ENCODE measurements around the gene MYEF2.

Gene MYEF2

GRCh38 chr15:48145923-48146322, 32.2 kb downstream of the MYEF2 start:
- DNase-seq (ENCODE audit: low read depth) = no peak

- DNase-seq (ENCODE audit: low read depth) = no peak
Measured at GRCh38 chr15:48144889-48145288, 33.2 kb downstream of the MYEF2 start.

- no peak for DNase-seq (ENCODE audit: low read depth)
Measured at GRCh38 chr15:48143856-48144255, 34.2 kb downstream of the MYEF2 start.

GRCh38 chr15:48132874-48133273, 45.2 kb downstream of the MYEF2 start:
- no peak for DNase-seq (ENCODE audit: low read depth)

GRCh38 chr15:48131324-48131723, 46.8 kb downstream of the MYEF2 start:
- DNase-seq (ENCODE audit: low read depth) = no peak

- DNase-seq (ENCODE audit: low read depth) = no peak
Measured at GRCh38 chr15:48126667-48127355, 51.3 kb downstream of the MYEF2 start.

- DNase-seq (ENCODE audit: low read depth) = no peak
Measured at GRCh38 chr15:48121849-48122248, 56.2 kb downstream of the MYEF2 start.

GRCh38 chr15:48120745-48121144, 57.4 kb downstream of the MYEF2 start, which contains the start of gene SLC24A5:
Gene SLC24A5 (plus strand): TSS chr15:48120990. CDS start chr15:48121045, 55 bp downstream.
- DNase-seq (ENCODE audit: low read depth) = no peak

- DNase-seq (ENCODE audit: low read depth) = no peak
Measured at GRCh38 chr15:48119277-48119676, 58.8 kb downstream of the MYEF2 start.

- DNase-seq (ENCODE audit: low read depth) = no peak
Measured at GRCh38 chr15:48112242-48112641, 65.9 kb downstream of the MYEF2 start.

- DNase-seq (ENCODE audit: low read depth) = no peak
Measured at GRCh38 chr15:48109856-48110531, 68.1 kb downstream of the MYEF2 start.

GRCh38 chr15:48109212-48109611, 68.9 kb downstream of the MYEF2 start:
- no peak for DNase-seq (ENCODE audit: low read depth)

GRCh38 chr15:48105936-48106335, 72.2 kb downstream of the MYEF2 start:
- no peak for DNase-seq (ENCODE audit: low read depth)

GRCh38 chr15:48103647-48104046, 74.4 kb downstream of the MYEF2 start:
- DNase-seq (ENCODE audit: low read depth) = no peak

- DNase-seq (ENCODE audit: low read depth) = no peak
Measured at GRCh38 chr15:48102167-48102566, 75.9 kb downstream of the MYEF2 start.

- no peak for DNase-seq (ENCODE audit: low read depth)
Measured at GRCh38 chr15:48101376-48101961, 76.6 kb downstream of the MYEF2 start.

GRCh38 chr15:48097264-48097663, 80.8 kb downstream of the MYEF2 start:
- no peak for DNase-seq (ENCODE audit: low read depth)

GRCh38 chr15:48096813-48097212, 81.3 kb downstream of the MYEF2 start:
- no peak for DNase-seq (ENCODE audit: low read depth)

GRCh38 chr15:48096355-48096786, 81.7 kb downstream of the MYEF2 start:
- DNase-seq (ENCODE audit: low read depth) = no peak

- no peak for DNase-seq (ENCODE audit: low read depth)
Measured at GRCh38 chr15:48091522-48091921, 86.6 kb downstream of the MYEF2 start.

GRCh38 chr15:48090666-48091065, 87.4 kb downstream of the MYEF2 start:
- DNase-seq (ENCODE audit: low read depth) = no peak

GRCh38 chr15:48090115-48090514, 88.0 kb downstream of the MYEF2 start:
- no peak for DNase-seq (ENCODE audit: low read depth)

- no peak for DNase-seq (ENCODE audit: low read depth)
Measured at GRCh38 chr15:48089702-48090101, 88.4 kb downstream of the MYEF2 start.

Measured in stimulated activated CD8-positive, alpha-beta memory T cell treated with anti-CD3 and anti-CD28 coated beads, Interleukin-12 subunit alpha, Interleukin-12 subunit beta, amount 100 ng/mL, for 1 hour (primary cell).